Ishikawa (cell line): ENCODE results near the gene DIS3L2.

ENCODE experiments used
- CREB1 ChIP-seq: IDR thresholded peaks from 2 replicates; pipeline ENCODE4 v1.6.1; 2012; ENCODE audit warnings: low read depth
- MAX ChIP-seq: IDR thresholded peaks from 2 replicates; pipeline ENCODE4 v1.6.1; 2012
- NFIC ChIP-seq: IDR thresholded peaks from 2 replicates; pipeline ENCODE4 v1.6.1; 2012
- REST ChIP-seq: IDR thresholded peaks from 2 replicates; pipeline ENCODE4 v1.6.1; 2012; ENCODE audit warnings: low read depth, mild to moderate bottlenecking
- TAF1 ChIP-seq: IDR thresholded peaks from 2 replicates; pipeline ENCODE4 v1.6.1; 2012; ENCODE audit warnings: low read depth, mild to moderate bottlenecking
- TEAD4 ChIP-seq: IDR thresholded peaks from 2 replicates; pipeline ENCODE4 v1.6.1; 2012
- USF1 ChIP-seq: IDR thresholded peaks from 2 replicates; pipeline ENCODE4 v1.6.1; 2012
- YY1 ChIP-seq: IDR thresholded peaks from 2 replicates; pipeline ENCODE4 v1.6.1; 2012; ENCODE audit warnings: low read depth

GRCh38 chr2:232120911-232121310, 159.4 kb downstream of the DIS3L2 start:
- TF ChIP-seq REST (no peak), NFIC (no peak), TAF1 (no peak), CREB1 (no peak), TEAD4 (no peak), YY1 (no peak), MAX (no peak), USF1 (no peak)
